ENCODE results near the gene MAML3. TPM values are rescaled to one million over a fixed set of nuclear protein-coding genes. Genes with fewer than 3 reads are reported as not detected.
A peak's percentile ranks its signal among the peaks of the same experiment; 100 is the strongest.

Gene MAML3
- total and polyA plus RNA-seq, 2 experiments from 2014 or later = 1.7 to 6.5 TPM

- TF ChIP-seq ZNF462 (CRISPR knock-in tag; IDR thresholded peaks at IDR 0.05) (no peak), CTCF (conservative IDR thresholded peaks at IDR 0.05; ENCODE audit: low read depth in 2 of 2) (no peak), ZNF114 (CRISPR knock-in tag; IDR thresholded peaks at IDR 0.05) (no peak), STAT1 (IDR thresholded peaks at IDR 0.05; ENCODE audit: unreplicated experiment) (no peak), POLR2AphosphoS5 (IDR thresholded peaks at IDR 0.05; ENCODE audit: low read depth) (no peak), ZNF331 (CRISPR knock-in tag; IDR thresholded peaks at IDR 0.05; ENCODE audit: low read depth) (no peak), NANOG (IDR thresholded peaks at IDR 0.05; ENCODE audit: borderline replicate concordance) (no peak), CREB1 (CRISPR knock-in tag; IDR thresholded peaks at IDR 0.05; ENCODE audit: low read depth) (no peak), ETS1 (IDR thresholded peaks at IDR 0.05) (no peak), EZH2 (IDR thresholded peaks at IDR 0.05; ENCODE audit: low read depth, unreplicated experiment) (no peak), REST (IDR thresholded peaks at IDR 0.05; ENCODE audit: unreplicated experiment) (no peak), EZH2phosphoT487 (IDR thresholded peaks at IDR 0.05; ENCODE audit: unreplicated experiment) (no peak), JUNB (IDR thresholded peaks at IDR 0.05; ENCODE audit: unreplicated experiment) (no peak)
- Mint-ChIP-seq H3K4me1 (no peaks in the 10 kb centered on the region), H3K27me3 (ENCODE audit: insufficient read depth, low read depth, poor library complexity) (no peaks in the 10 kb centered on the region), H3K9me3 (no peaks in the 10 kb centered on the region), H3K36me3 (ENCODE audit: low read depth) (no peaks in the 10 kb centered on the region), H3K4me3 (no peak overlapping the region), H3K27ac (no peak overlapping the region)
- no peak overlapping the region for H3K4me2 ChIP-seq
- no peak overlapping the region for H3K27ac ChIP-seq (ENCODE audit: low read depth)
- no peaks in the 10 kb centered on the region for H3K4me1 ChIP-seq (ENCODE audit: insufficient read depth)
- H3K4me3 ChIP-seq = no peak overlapping the region
- no peaks in the 10 kb centered on the region for H3K36me3 ChIP-seq (ENCODE audit: insufficient read depth)
- no peaks in the 10 kb centered on the region for H4K20me1 ChIP-seq (replicated peaks; ENCODE audit: insufficient read depth)
- DNase-seq (ENCODE audit: low spot score) (no peak), ATAC-seq (no peak)
- no peaks in the 10 kb centered on the region for H3F3A ChIP-seq (replicated peaks; ENCODE audit: low read depth)
- no peaks in the 10 kb centered on the region for H3K79me2 ChIP-seq (replicated peaks; ENCODE audit: insufficient read depth)
- peak overlapping the region; percentile 32; the same call in 1 of the 2 replicates for H2AFZ ChIP-seq
- no peaks in the 10 kb centered on the region for H3K9me2 ChIP-seq (ENCODE audit: insufficient read depth)
- no peaks in the 10 kb centered on the region for H3K27me3 ChIP-seq (ENCODE audit: insufficient read depth)
These were observed 32.1 kb upstream of the MAML3 start for GRCh38 chr4:140186082-140186438.
